K562 (cell line): ENCODE measurements around the gene TSSK2.

Source experiments
- ARID3A ChIP-seq: IDR thresholded peaks from 2 replicates; pipeline ENCODE4 v1.6.1; 2012; ENCODE audit warnings: low read depth, low read length, improper control_type of control experiment, borderline replicate concordance
- BCLAF1 ChIP-seq, 2 experiments: fragments of 450-650 bp in 1 of 2; IDR thresholded peaks; 2 replicates each; pipeline ENCODE4 v1.6.1; 2011 to 2017; ENCODE audit warnings: low read depth in 2 of 2, antibody characterized with exemption in 1 of 2, borderline replicate concordance in 1 of 2, low read length in 1 of 2, mild to moderate bottlenecking in 1 of 2, mixed read lengths in 1 of 2; ENCODE audit not compliant: control insufficient read depth in 1 of 2
- BHLHE40 ChIP-seq: IDR thresholded peaks from 2 replicates; pipeline ENCODE4 v1.6.1; 2011; ENCODE audit warnings: low read length, improper control_type of control experiment
- CEBPZ ChIP-seq: fragments of 150-350 bp; IDR thresholded peaks from 2 replicates; pipeline ENCODE4 v1.6.1; 2014; ENCODE audit warnings: low read depth, mild to moderate bottlenecking, low read length, borderline replicate concordance
- CGGBP1 ChIP-seq: fragments of 250-450 bp; sonication (Bioruptor Pico); IDR thresholded peaks from 2 replicates; pipeline ENCODE4 v1.9.0; 2021; ENCODE audit warnings: mild to moderate bottlenecking
- IRF2 ChIP-seq: sonication (generic); formaldehyde crosslinking; IDR thresholded peaks from 2 replicates; pipeline ENCODE4 v1.8.1; 2022; ENCODE audit warnings: mild to moderate bottlenecking, missing genetic modification reagents
- JUNB ChIP-seq: fragments of 450-650 bp; formaldehyde crosslinking; conservative IDR thresholded peaks from 2 replicates; pipeline ENCODE4 v1.4.0; 2020; ENCODE audit warnings: mild to moderate bottlenecking
- MXI1 ChIP-seq: IDR thresholded peaks from 2 replicates; pipeline ENCODE4 v1.6.1; 2011; ENCODE audit warnings: low read depth, mild to moderate bottlenecking, improper control_type of control experiment, low read length
- POLR2A ChIP-seq: fragments of 450-650 bp; conservative IDR thresholded peaks from 2 replicates; pipeline ENCODE4 v1.6.1; 2016
- U2AF1 ChIP-seq: fragments of 200-400 bp; formaldehyde crosslinking; optimal IDR thresholded peaks from 2 replicates; pipeline ENCODE3; 2017; ENCODE audit warnings: mild to moderate bottlenecking, low read depth, low read length, moderate library complexity
- ZSCAN29 ChIP-seq: fragments of 450-650 bp; IDR thresholded peaks from 2 replicates; pipeline ENCODE4 v1.6.1; 2017

- TF ChIP-seq MXI1, result no peak
- TF ChIP-seq CEBPZ, result no peak
- TF ChIP-seq BHLHE40, result no peak
- no peak for TF ChIP-seq ZSCAN29
- TF ChIP-seq IRF2 (CRISPR knock-in tag), result no peak
- TF ChIP-seq U2AF1, result no peak
- TF ChIP-seq POLR2A, result no peak
- TF ChIP-seq JUNB (CRISPR knock-in tag), result no peak
- no peak for TF ChIP-seq CGGBP1 (CRISPR knock-in tag)
- no peak for TF ChIP-seq BCLAF1 (IDR thresholded peaks at IDR 0.05; ENCODE audit: borderline replicate concordance in 1 of 2, control insufficient read depth in 1 of 2, low read depth in 2 of 2, low read length in 1 of 2)
- no peak for TF ChIP-seq ARID3A
Observed at GRCh38 chr22:19147195-19147780, 16.2 kb downstream of the TSSK2 start.
